ENCODE data around the gene CEP135. TPM values are rescaled to one million over a fixed set of nuclear protein-coding genes. Genes with fewer than 3 reads are reported as not detected.

CEP135 gene
- total RNA-seq, 1 donor from 2014 or later, result 6.3 TPM

GRCh38 chr4:56077676-56078075, 128.9 kb downstream of the CEP135 start:
- DNase-seq (ENCODE audit: low spot score), result no peak

- no peak for DNase-seq (ENCODE audit: low spot score)
Measured at GRCh38 chr4:56078866-56079265, 130.1 kb downstream of the CEP135 start.

- DNase-seq (ENCODE audit: low spot score), result no peak
Measured at GRCh38 chr4:56080384-56080783, 131.6 kb downstream of the CEP135 start.

- no peak for DNase-seq (ENCODE audit: low spot score)
Measured at GRCh38 chr4:56082829-56083228, 134.1 kb downstream of the CEP135 start.

Other genes starting within 250 kb of the CEP135 start
- gene EXOC1L, start 129.2 kb upstream of the CEP135 start, total RNA-seq, result not detected
- gene EXOC1, start 95.3 kb upstream of the CEP135 start, total RNA-seq, result 35.0 TPM

All from mesenteric fat pad (tissue), 1 donor.